ENCODE results near the gene WDSUB1.

DNA sequence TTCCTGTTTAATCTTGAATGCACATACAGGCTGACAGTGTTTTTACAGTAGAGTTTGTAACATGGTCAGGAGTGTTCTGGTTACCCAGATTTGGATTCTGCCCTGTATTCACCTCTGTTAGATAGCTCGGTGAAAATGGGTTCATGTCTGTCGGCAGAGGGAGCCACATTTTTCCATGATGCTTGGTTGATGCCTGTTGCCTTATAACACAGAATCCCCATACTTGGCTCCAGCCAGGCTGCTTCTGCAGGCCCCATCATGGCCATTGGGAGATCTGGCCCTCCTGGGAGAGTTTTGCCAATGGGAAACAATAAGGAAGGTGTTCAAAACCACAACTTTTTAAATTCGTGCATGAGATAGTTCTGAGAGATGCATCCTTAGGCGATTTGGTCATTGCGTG lies 78.1 kb downstream of the WDSUB1 start:
- TF ChIP-seq CTCF (IDR thresholded peaks at IDR 0.05; ENCODE audit: extremely low read depth in 1 of 2, insufficient read depth in 1 of 2, low read depth in 1 of 2, low read length in 2 of 2) (no peak), POLR2A (IDR thresholded peaks at IDR 0.05; ENCODE audit: low read depth, low read length) (no peak), POLR2AphosphoS5 (IDR thresholded peaks at IDR 0.05; ENCODE audit: insufficient read depth, low read depth, low read length) (no peak), JUN (IDR thresholded peaks at IDR 0.05; ENCODE audit: borderline replicate concordance, insufficient read depth, insufficient read length, low read depth) (no peak), MYC (IDR thresholded peaks at IDR 0.05; ENCODE audit: low read depth, low read length) (no peak)
- TF ChIP-seq, protein P1, sequence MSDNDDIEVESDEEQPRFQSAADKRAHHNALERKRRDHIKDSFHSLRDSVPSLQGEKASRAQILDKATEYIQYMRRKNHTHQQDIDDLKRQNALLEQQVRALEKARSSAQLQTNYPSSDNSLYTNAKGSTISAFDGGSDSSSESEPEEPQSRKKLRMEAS (IDR thresholded peaks at IDR 0.05; ENCODE audit: insufficient read depth, insufficient read length), result no peak
